ENCODE measurements around the gene RBM19.

Gene RBM19

GRCh38 chr12:113921430-113921829, 44.7 kb downstream of the RBM19 start:
- H3F3A ChIP-seq (ENCODE audit: insufficient read depth, low read length), result no peaks in the 10 kb centered on the region
- H3K27me3 ChIP-seq (replicated peaks; ENCODE audit: insufficient read depth, low read length), result no peaks in the 10 kb centered on the region
- H3K4me1 ChIP-seq (ENCODE audit: low read length), result no peaks in the 10 kb centered on the region
- no peak overlapping the region for H3K4me2 ChIP-seq (ENCODE audit: low read depth, low read length)
- no peak overlapping the region for H3K9ac ChIP-seq (ENCODE audit: low read length)
- no peak overlapping the region for H3K4me3 ChIP-seq (ENCODE audit: low read length)
- DNase-seq, result no peak
- TF ChIP-seq EZH2 (optimal IDR thresholded peaks at IDR 0.05; ENCODE audit: low read depth, low read length) (no peak), CTCF (IDR thresholded peaks at IDR 0.05; ENCODE audit: low read length) (no peak), EZH2phosphoT487 (IDR thresholded peaks at IDR 0.05; ENCODE audit: low read length) (no peak)
- no peak overlapping the region for H3K27ac ChIP-seq (ENCODE audit: low read length)
- no peaks in the 10 kb centered on the region for H3K79me2 ChIP-seq (ENCODE audit: low read length)
- no peaks in the 10 kb centered on the region for H3K9me2 ChIP-seq (replicated peaks; ENCODE audit: insufficient read depth, low read length)
- no peaks in the 10 kb centered on the region for H3K36me3 ChIP-seq (replicated peaks; ENCODE audit: insufficient read depth, low read length)
- no peaks in the 10 kb centered on the region for H3K9me3 ChIP-seq (replicated peaks; ENCODE audit: insufficient read depth, low read length)
- no peaks in the 10 kb centered on the region for H4K20me1 ChIP-seq (ENCODE audit: insufficient read depth, low read length)
- H2AFZ ChIP-seq (ENCODE audit: low read length), result no peak overlapping the region

DNA sequence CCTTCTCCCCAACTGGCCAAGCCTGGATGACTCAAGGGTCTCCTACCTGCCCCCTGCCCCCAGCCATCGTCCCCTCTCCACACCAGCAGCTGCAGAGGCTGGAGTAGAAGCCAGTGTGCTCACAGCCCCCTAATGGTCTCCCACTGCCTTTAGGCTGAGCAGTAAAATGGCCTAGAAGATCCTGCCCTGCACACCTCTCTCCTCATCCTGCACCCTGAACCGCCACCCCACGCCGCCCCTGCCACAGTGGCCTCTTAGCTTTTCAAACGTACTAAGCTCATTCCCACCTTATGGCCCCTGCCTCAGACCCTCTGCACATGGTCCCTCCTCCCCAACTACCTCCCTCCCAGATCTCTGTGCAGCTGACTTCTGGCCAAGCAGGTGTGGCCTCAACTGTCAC, 46.3 kb downstream of the RBM19 start:
- no peaks in the 10 kb centered on the region for H3K36me3 ChIP-seq (replicated peaks; ENCODE audit: insufficient read depth, low read length)
- no peaks in the 10 kb centered on the region for H3K4me1 ChIP-seq (ENCODE audit: low read length)
- H3K4me3 ChIP-seq (ENCODE audit: low read length), result no peak overlapping the region
- H4K20me1 ChIP-seq (ENCODE audit: insufficient read depth, low read length), result no peaks in the 10 kb centered on the region
- no peak for DNase-seq
- H3K9me3 ChIP-seq (replicated peaks; ENCODE audit: insufficient read depth, low read length), result no peaks in the 10 kb centered on the region
- H2AFZ ChIP-seq (ENCODE audit: low read length), result no peak overlapping the region
- H3K27me3 ChIP-seq (replicated peaks; ENCODE audit: insufficient read depth, low read length), result no peaks in the 10 kb centered on the region
- H3K27ac ChIP-seq (ENCODE audit: low read length), result no peak overlapping the region
- no peaks in the 10 kb centered on the region for H3K79me2 ChIP-seq (ENCODE audit: low read length)
- H3K9me2 ChIP-seq (replicated peaks; ENCODE audit: insufficient read depth, low read length), result no peaks in the 10 kb centered on the region
- H3K9ac ChIP-seq (ENCODE audit: low read length), result no peak overlapping the region
- TF ChIP-seq EZH2 (optimal IDR thresholded peaks at IDR 0.05; ENCODE audit: low read depth, low read length) (no peak), CTCF (IDR thresholded peaks at IDR 0.05; ENCODE audit: low read length) (no peak), EZH2phosphoT487 (IDR thresholded peaks at IDR 0.05; ENCODE audit: low read length) (no peak)
- no peaks in the 10 kb centered on the region for H3F3A ChIP-seq (ENCODE audit: insufficient read depth, low read length)
- no peak overlapping the region for H3K4me2 ChIP-seq (ENCODE audit: low read depth, low read length)

DNA sequence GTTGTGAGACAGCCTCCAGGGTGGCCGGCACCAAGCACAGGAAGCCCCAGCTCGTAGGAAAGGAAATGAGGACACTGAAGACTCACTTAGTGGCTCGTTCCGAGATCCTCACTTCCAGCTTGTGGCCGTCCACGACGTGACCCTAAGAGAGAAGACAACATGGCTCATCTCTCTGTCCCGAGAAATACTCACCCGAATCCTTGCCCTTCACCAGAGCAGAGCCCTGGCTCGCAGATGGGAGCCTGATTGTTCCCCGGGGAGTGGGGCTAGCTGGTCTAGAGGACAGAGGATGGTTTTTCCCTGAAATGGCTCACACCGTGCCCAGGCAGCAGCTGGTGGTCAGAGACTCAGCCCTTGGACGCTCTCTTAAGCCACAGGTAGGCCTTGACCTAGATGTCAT, 47.8 kb downstream of the RBM19 start:
- H3K27me3 ChIP-seq (replicated peaks; ENCODE audit: insufficient read depth, low read length), result no peaks in the 10 kb centered on the region
- no peaks in the 10 kb centered on the region for H3F3A ChIP-seq (ENCODE audit: insufficient read depth, low read length)
- H3K79me2 ChIP-seq (ENCODE audit: low read length), result no peaks in the 10 kb centered on the region
- H3K4me3 ChIP-seq (ENCODE audit: low read length), result no peak overlapping the region
- H3K4me2 ChIP-seq (ENCODE audit: low read depth, low read length), result no peak overlapping the region
- H3K36me3 ChIP-seq (replicated peaks; ENCODE audit: insufficient read depth, low read length), result no peaks in the 10 kb centered on the region
- H3K27ac ChIP-seq (ENCODE audit: low read length), result no peak overlapping the region
- H2AFZ ChIP-seq (ENCODE audit: low read length), result no peak overlapping the region
- no peak for DNase-seq
- H3K9me3 ChIP-seq (replicated peaks; ENCODE audit: insufficient read depth, low read length), result no peaks in the 10 kb centered on the region
- H4K20me1 ChIP-seq (ENCODE audit: insufficient read depth, low read length), result no peaks in the 10 kb centered on the region
- no peaks in the 10 kb centered on the region for H3K9me2 ChIP-seq (replicated peaks; ENCODE audit: insufficient read depth, low read length)
- TF ChIP-seq EZH2phosphoT487 (IDR thresholded peaks at IDR 0.05; ENCODE audit: low read length) (no peak), CTCF (IDR thresholded peaks at IDR 0.05; ENCODE audit: low read length) (no peak), EZH2 (optimal IDR thresholded peaks at IDR 0.05; ENCODE audit: low read depth, low read length) (no peak)
- H3K9ac ChIP-seq (ENCODE audit: low read length), result no peak overlapping the region
- no peaks in the 10 kb centered on the region for H3K4me1 ChIP-seq (ENCODE audit: low read length)
